ENCODE data around the gene ADAMTS19. TPM values are rescaled to one million over a fixed set of nuclear protein-coding genes. Genes with fewer than 3 reads are reported as not detected.

The ADAMTS19 gene
- total RNA-seq, 1 donor: 0.09 TPM

- TF ChIP-seq CTCF (IDR thresholded peaks at IDR 0.05; ENCODE audit: insufficient read depth, low read length): no peak
- no peak for DNase-seq (ENCODE audit: low read depth)
- no peak overlapping the region for H3K4me3 ChIP-seq (ENCODE audit: low read depth, low read length)
These were observed 36.9 kb downstream of the ADAMTS19 start for GRCh38 chr5:129496864-129497595.

- no peak overlapping the region for H3K4me3 ChIP-seq (ENCODE audit: low read depth, low read length)
- DNase-seq (ENCODE audit: low read depth): no peak
- no peak for TF ChIP-seq CTCF (IDR thresholded peaks at IDR 0.05; ENCODE audit: insufficient read depth, low read length)
These were observed 39.2 kb downstream of the ADAMTS19 start for GRCh38 chr5:129499208-129499852.

GRCh38 chr5:129500101-129500500, 40.0 kb downstream of the ADAMTS19 start:
- TF ChIP-seq CTCF (IDR thresholded peaks at IDR 0.05; ENCODE audit: insufficient read depth, low read length): no peak
- DNase-seq (ENCODE audit: low read depth): no peak
- H3K4me3 ChIP-seq (ENCODE audit: low read depth, low read length): no peak overlapping the region

- H3K4me3 ChIP-seq (ENCODE audit: low read depth, low read length): no peak overlapping the region
- no peak for TF ChIP-seq CTCF (IDR thresholded peaks at IDR 0.05; ENCODE audit: insufficient read depth, low read length)
- DNase-seq (ENCODE audit: low read depth): peak; percentile 1
These were observed 46.0 kb downstream of the ADAMTS19 start for GRCh38 chr5:129506086-129506485.

GRCh38 chr5:129506950-129507349, 46.9 kb downstream of the ADAMTS19 start:
- TF ChIP-seq CTCF (IDR thresholded peaks at IDR 0.05; ENCODE audit: insufficient read depth, low read length): no peak
- no peak overlapping the region for H3K4me3 ChIP-seq (ENCODE audit: low read depth, low read length)
- DNase-seq (ENCODE audit: low read depth): no peak

GRCh38 chr5:129507527-129507926, 47.4 kb downstream of the ADAMTS19 start:
- DNase-seq (ENCODE audit: low read depth): no peak
- no peak for TF ChIP-seq CTCF (IDR thresholded peaks at IDR 0.05; ENCODE audit: insufficient read depth, low read length)
- H3K4me3 ChIP-seq (ENCODE audit: low read depth, low read length): no peak overlapping the region
